ENCODE measurements around the gene ANKRD30B. TPM values are rescaled to one million over a fixed set of nuclear protein-coding genes. Genes with fewer than 3 reads are reported as not detected.

The ANKRD30B gene
- total and polyA plus RNA-seq, 2 of the 8 experiments (the other 6 are each of a cell fraction or from before 2014, with no cell fraction given), result not detected

- TF ChIP-seq GABPA (IDR thresholded peaks at IDR 0.05; ENCODE audit: borderline replicate concordance, insufficient read depth, low read length) (no peak), NANOG (IDR thresholded peaks at IDR 0.05; ENCODE audit: insufficient read depth, low read depth, low read length, poor library complexity, severe bottlenecking) (no peak), CREB1 (IDR thresholded peaks at IDR 0.05) (no peak)
These were observed 20.3 kb downstream of the ANKRD30B start (continued) for GRCh38 chr18:14768241-14768640.
